22Rv1 (cell line): ENCODE data around the gene CLINT1.

Experiments
- ZFX ChIP-seq: fragments of 450-650 bp; IDR thresholded peaks from 2 replicates; pipeline ENCODE4 v1.6.1; 2017; ENCODE audit warnings: antibody characterized with exemption, borderline replicate concordance
- TF ChIP-seq, protein P1 (sequence below): fragments of 450-650 bp; IDR thresholded peaks from 2 replicates; pipeline ENCODE4 v1.5.1; 2017; ENCODE audit warnings: mild to moderate bottlenecking

DNA sequence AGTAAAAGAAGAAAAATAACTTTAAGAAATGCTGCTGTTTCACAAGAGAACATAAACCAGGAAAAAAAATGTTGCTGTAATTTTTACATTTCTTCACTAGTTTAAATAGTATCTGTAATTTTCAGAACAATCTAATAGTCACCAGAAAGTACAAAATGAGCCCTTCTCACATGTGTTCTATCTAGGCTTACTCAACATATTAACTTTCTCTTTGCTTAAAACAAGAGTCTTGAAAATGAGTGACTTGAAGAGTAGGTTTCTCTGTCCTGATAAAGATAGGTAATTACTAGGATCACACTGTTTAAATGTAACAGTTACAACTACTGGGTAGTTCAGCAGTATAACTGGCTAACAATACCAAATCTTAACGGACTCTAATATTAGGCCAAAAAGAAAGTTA is 37.5 kb downstream of the CLINT1 start:
- TF ChIP-seq, protein P1, sequence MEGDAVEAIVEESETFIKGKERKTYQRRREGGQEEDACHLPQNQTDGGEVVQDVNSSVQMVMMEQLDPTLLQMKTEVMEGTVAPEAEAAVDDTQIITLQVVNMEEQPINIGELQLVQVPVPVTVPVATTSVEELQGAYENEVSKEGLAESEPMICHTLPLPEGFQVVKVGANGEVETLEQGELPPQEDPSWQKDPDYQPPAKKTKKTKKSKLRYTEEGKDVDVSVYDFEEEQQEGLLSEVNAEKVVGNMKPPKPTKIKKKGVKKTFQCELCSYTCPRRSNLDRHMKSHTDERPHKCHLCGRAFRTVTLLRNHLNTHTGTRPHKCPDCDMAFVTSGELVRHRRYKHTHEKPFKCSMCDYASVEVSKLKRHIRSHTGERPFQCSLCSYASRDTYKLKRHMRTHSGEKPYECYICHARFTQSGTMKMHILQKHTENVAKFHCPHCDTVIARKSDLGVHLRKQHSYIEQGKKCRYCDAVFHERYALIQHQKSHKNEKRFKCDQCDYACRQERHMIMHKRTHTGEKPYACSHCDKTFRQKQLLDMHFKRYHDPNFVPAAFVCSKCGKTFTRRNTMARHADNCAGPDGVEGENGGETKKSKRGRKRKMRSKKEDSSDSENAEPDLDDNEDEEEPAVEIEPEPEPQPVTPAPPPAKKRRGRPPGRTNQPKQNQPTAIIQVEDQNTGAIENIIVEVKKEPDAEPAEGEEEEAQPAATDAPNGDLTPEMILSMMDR: no peak
- no peak for TF ChIP-seq ZFX
